SK-N-SH treated with all-trans-retinoic acid at 6 μM for 48 hours (cell line): ENCODE results near the gene SPECC1.

Experiments
- ATAC-seq: fragments of 200-7000 bp; cut with Tn5 transposase; 3 replicates; pipeline ENCODE4 v1.9.1; 2020; ENCODE audit warnings: mild to moderate bottlenecking, moderate library complexity
- ARNTL ChIP-seq: fragments of 450-650 bp; formaldehyde crosslinking; IDR thresholded peaks from 2 replicates; pipeline ENCODE4 v1.5.0; 2020; ENCODE audit warnings: low read depth, mild to moderate bottlenecking, moderate library complexity, borderline replicate concordance
- BACH2 ChIP-seq: fragments of 250-450 bp; sonication (Bioruptor Pico); IDR thresholded peaks from 2 replicates; pipeline ENCODE4 v1.9.0; 2021; ENCODE audit warnings: mild to moderate bottlenecking, borderline replicate concordance
- CSDC2 ChIP-seq: fragments of 250-450 bp; sonication (Bioruptor Pico); IDR thresholded peaks from 2 replicates; pipeline ENCODE4 v1.5.0; 2020; ENCODE audit warnings: mild to moderate bottlenecking, moderate library complexity
- ESRRG ChIP-seq: fragments of 250-450 bp; sonication (Bioruptor Pico); IDR thresholded peaks from 2 replicates; pipeline ENCODE4 v1.6.1; 2021; ENCODE audit warnings: mild to moderate bottlenecking
- GLIS3 ChIP-seq: fragments of 250-450 bp; sonication (Bioruptor Pico); IDR thresholded peaks from 2 replicates; pipeline ENCODE4 v1.5.0; 2020; ENCODE audit warnings: mild to moderate bottlenecking, moderate library complexity
- ISL1 ChIP-seq: fragments of 250-450 bp; sonication (Bioruptor Pico); IDR thresholded peaks from 2 replicates; pipeline ENCODE4 v2.1.2; 2022; ENCODE audit warnings: mild to moderate bottlenecking, moderate library complexity
- OSR1 ChIP-seq: fragments of 250-450 bp; sonication (Bioruptor Pico); IDR thresholded peaks from 2 replicates; pipeline ENCODE4 v1.8.0; 2022; ENCODE audit warnings: moderate library complexity, mild to moderate bottlenecking, inconsistent platforms
- PPARA ChIP-seq: fragments of 250-450 bp; sonication (Bioruptor Pico); IDR thresholded peaks from 2 replicates; pipeline ENCODE4 v1.5.0; 2020; ENCODE audit warnings: mild to moderate bottlenecking, borderline replicate concordance
- RARB ChIP-seq: fragments of 250-450 bp; sonication (Bioruptor Pico); IDR thresholded peaks from 2 replicates; pipeline ENCODE4 v1.8.0; 2021; ENCODE audit warnings: mild to moderate bottlenecking, moderate library complexity
- TOX ChIP-seq: fragments of 250-450 bp; sonication (Bioruptor Pico); IDR thresholded peaks from 2 replicates; pipeline ENCODE4 v1.8.0; 2021; ENCODE audit warnings: mild to moderate bottlenecking, moderate library complexity, borderline replicate concordance
- ZC3H10 ChIP-seq: fragments of 250-450 bp; sonication (Bioruptor Pico); IDR thresholded peaks from 2 replicates; pipeline ENCODE4 v1.5.1; 2021; ENCODE audit warnings: mild to moderate bottlenecking, moderate library complexity
- ZFP3 ChIP-seq: fragments of 250-450 bp; sonication (Bioruptor Pico); IDR thresholded peaks from 2 replicates; pipeline ENCODE4 v1.5.0; 2020; ENCODE audit warnings: mild to moderate bottlenecking, moderate library complexity
- ZFP30 ChIP-seq: fragments of 450-650 bp; formaldehyde crosslinking; IDR thresholded peaks from 2 replicates; pipeline ENCODE4 v1.5.0; 2022; ENCODE audit warnings: mild to moderate bottlenecking, moderate library complexity
- ZNF565 ChIP-seq: fragments of 450-650 bp; formaldehyde crosslinking; conservative IDR thresholded peaks from 2 replicates; pipeline ENCODE4 v1.5.0; 2020; ENCODE audit warnings: low read depth, mild to moderate bottlenecking, moderate library complexity
- ZNF70 ChIP-seq: fragments of 450-650 bp; formaldehyde crosslinking; IDR thresholded peaks from 2 replicates; pipeline ENCODE4 v1.5.0; 2020; ENCODE audit warnings: mild to moderate bottlenecking, moderate library complexity
- ZNF8 ChIP-seq: fragments of 450-650 bp; formaldehyde crosslinking; IDR thresholded peaks from 2 replicates; pipeline ENCODE4 v1.5.0; 2020; ENCODE audit warnings: mild to moderate bottlenecking, moderate library complexity
- TF ChIP-seq, protein P1 (sequence below): fragments of 250-450 bp; sonication (Bioruptor Pico); IDR thresholded peaks from 2 replicates; pipeline ENCODE4 v1.5.1; 2020; ENCODE audit warnings: low read depth, mild to moderate bottlenecking, moderate library complexity
- TF ChIP-seq, protein P2 (sequence below): fragments of 250-450 bp; sonication (Bioruptor Pico); IDR thresholded peaks from 2 replicates; pipeline ENCODE4 v1.5.0; 2020; ENCODE audit warnings: mild to moderate bottlenecking, moderate library complexity
- TF ChIP-seq, protein P3 (sequence below): fragments of 250-450 bp; sonication (Bioruptor Pico); IDR thresholded peaks from 2 replicates; pipeline ENCODE4 v1.8.0; 2020; ENCODE audit warnings: mild to moderate bottlenecking, moderate library complexity, borderline replicate concordance
- TF ChIP-seq, protein P4 (sequence below): fragments of 250-450 bp; sonication (Bioruptor Pico); IDR thresholded peaks from 2 replicates; pipeline ENCODE4 v1.8.0; 2021; ENCODE audit warnings: low read depth, mild to moderate bottlenecking, moderate library complexity, borderline replicate concordance
- TF ChIP-seq, protein P5 (sequence below): fragments of 250-450 bp; sonication (Bioruptor Pico); IDR thresholded peaks from 2 replicates; pipeline ENCODE4 v1.5.1; 2021; ENCODE audit warnings: mild to moderate bottlenecking, moderate library complexity

SPECC1 gene

DNA sequence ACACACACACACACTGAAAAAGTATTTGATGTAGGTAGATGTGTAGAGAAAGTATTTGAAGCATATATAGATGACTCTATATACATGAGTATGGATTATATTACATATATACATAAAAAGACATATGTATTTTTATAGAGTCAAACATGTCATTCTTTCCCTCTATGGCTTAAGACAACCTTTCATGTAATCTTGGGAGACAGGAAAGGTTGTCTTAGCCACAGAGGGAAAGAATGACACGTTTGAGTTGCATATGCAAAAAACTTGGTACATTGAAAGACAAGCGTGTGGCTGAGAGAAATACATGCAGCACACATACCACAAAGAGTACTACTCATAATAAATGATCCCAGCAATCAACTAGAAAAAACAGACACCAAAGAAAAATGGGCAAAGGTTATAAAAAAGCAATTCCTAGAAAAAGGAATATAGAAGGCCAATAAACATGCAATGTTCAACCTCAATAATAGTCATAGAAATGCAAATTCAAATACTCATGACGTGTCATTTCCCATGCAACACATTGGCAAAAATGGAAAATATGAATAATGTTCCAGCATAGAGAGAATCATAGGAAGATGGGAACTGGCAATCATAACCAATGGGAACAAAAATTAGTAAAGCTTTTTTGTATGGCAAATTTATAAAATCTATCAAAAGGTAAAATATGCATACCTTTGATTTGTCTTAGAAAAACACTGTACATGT lies 69.0 kb downstream of the SPECC1 start:
- no peak for ATAC-seq
- TF ChIP-seq, protein P1, sequence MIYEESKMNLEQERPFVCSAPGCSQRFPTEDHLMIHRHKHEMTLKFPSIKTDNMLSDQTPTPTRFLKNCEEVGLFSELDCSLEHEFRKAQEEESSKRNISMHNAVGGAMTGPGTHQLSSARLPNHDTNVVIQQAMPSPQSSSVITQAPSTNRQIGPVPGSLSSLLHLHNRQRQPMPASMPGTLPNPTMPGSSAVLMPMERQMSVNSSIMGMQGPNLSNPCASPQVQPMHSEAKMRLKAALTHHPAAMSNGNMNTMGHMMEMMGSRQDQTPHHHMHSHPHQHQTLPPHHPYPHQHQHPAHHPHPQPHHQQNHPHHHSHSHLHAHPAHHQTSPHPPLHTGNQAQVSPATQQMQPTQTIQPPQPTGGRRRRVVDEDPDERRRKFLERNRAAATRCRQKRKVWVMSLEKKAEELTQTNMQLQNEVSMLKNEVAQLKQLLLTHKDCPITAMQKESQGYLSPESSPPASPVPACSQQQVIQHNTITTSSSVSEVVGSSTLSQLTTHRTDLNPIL (CRISPR knock-in tag) = no peak
- TF ChIP-seq PPARA (CRISPR knock-in tag) (no peak), ARNTL (CRISPR knock-in tag) (no peak), OSR1 (CRISPR knock-in tag) (no peak), ESRRG (CRISPR knock-in tag) (no peak), RARB (CRISPR knock-in tag) (no peak), ZNF565 (CRISPR knock-in tag) (no peak), TOX (CRISPR knock-in tag) (no peak), ZNF8 (no peak), ISL1 (CRISPR knock-in tag) (no peak), ZFP3 (no peak), ZFP30 (no peak), BACH2 (no peak)
- TF ChIP-seq, protein P2, sequence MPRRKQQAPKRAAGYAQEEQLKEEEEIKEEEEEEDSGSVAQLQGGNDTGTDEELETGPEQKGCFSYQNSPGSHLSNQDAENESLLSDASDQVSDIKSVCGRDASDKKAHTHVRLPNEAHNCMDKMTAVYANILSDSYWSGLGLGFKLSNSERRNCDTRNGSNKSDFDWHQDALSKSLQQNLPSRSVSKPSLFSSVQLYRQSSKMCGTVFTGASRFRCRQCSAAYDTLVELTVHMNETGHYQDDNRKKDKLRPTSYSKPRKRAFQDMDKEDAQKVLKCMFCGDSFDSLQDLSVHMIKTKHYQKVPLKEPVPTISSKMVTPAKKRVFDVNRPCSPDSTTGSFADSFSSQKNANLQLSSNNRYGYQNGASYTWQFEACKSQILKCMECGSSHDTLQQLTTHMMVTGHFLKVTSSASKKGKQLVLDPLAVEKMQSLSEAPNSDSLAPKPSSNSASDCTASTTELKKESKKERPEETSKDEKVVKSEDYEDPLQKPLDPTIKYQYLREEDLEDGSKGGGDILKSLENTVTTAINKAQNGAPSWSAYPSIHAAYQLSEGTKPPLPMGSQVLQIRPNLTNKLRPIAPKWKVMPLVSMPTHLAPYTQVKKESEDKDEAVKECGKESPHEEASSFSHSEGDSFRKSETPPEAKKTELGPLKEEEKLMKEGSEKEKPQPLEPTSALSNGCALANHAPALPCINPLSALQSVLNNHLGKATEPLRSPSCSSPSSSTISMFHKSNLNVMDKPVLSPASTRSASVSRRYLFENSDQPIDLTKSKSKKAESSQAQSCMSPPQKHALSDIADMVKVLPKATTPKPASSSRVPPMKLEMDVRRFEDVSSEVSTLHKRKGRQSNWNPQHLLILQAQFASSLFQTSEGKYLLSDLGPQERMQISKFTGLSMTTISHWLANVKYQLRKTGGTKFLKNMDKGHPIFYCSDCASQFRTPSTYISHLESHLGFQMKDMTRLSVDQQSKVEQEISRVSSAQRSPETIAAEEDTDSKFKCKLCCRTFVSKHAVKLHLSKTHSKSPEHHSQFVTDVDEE (CRISPR knock-in tag) = no peak
- TF ChIP-seq, protein P3, sequence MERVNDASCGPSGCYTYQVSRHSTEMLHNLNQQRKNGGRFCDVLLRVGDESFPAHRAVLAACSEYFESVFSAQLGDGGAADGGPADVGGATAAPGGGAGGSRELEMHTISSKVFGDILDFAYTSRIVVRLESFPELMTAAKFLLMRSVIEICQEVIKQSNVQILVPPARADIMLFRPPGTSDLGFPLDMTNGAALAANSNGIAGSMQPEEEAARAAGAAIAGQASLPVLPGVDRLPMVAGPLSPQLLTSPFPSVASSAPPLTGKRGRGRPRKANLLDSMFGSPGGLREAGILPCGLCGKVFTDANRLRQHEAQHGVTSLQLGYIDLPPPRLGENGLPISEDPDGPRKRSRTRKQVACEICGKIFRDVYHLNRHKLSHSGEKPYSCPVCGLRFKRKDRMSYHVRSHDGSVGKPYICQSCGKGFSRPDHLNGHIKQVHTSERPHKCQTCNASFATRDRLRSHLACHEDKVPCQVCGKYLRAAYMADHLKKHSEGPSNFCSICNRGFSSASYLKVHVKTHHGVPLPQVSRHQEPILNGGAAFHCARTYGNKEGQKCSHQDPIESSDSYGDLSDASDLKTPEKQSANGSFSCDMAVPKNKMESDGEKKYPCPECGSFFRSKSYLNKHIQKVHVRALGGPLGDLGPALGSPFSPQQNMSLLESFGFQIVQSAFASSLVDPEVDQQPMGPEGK = no peak

DNA sequence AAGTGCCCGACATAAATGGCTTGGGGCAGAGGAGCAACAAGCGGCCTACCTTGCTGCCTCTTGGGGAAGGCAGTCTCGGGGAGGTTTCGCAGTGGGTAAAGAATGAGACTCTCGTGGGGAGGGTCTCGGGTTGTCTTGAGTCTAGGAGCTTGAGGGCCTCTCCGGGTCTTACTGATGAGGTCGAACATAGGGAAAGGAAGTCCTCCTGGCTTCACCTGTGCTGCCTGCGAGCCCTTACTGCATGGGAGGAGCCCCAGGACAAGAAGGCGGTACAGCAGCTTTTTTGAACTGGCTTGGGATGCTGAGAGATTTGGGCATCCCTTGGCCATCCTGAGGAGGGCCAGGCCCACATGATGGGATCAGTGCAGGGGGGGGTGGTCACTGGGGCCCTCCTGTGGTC lies 71.4 kb downstream of the SPECC1 start:
- TF ChIP-seq, protein P3 = no peak
- TF ChIP-seq ZNF70 (CRISPR knock-in tag) = no peak
- no peak for TF ChIP-seq ESRRG (CRISPR knock-in tag)
- no peak for TF ChIP-seq RARB (CRISPR knock-in tag)
- TF ChIP-seq ZFP30 = no peak
- TF ChIP-seq, protein P4, sequence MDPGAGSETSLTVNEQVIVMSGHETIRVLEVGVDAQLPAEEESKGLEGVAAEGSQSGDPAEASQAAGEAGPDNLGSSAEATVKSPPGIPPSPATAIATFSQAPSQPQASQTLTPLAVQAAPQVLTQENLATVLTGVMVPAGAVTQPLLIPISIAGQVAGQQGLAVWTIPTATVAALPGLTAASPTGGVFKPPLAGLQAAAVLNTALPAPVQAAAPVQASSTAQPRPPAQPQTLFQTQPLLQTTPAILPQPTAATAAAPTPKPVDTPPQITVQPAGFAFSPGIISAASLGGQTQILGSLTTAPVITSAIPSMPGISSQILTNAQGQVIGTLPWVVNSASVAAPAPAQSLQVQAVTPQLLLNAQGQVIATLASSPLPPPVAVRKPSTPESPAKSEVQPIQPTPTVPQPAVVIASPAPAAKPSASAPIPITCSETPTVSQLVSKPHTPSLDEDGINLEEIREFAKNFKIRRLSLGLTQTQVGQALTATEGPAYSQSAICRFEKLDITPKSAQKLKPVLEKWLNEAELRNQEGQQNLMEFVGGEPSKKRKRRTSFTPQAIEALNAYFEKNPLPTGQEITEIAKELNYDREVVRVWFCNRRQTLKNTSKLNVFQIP (CRISPR knock-in tag) = no peak
- no peak for TF ChIP-seq OSR1 (CRISPR knock-in tag)
- no peak for TF ChIP-seq ISL1 (CRISPR knock-in tag)
- no peak for TF ChIP-seq ZC3H10 (CRISPR knock-in tag)
- TF ChIP-seq BACH2 = no peak
- TF ChIP-seq, protein P2 (CRISPR knock-in tag) = no peak
- TF ChIP-seq, protein P5, sequence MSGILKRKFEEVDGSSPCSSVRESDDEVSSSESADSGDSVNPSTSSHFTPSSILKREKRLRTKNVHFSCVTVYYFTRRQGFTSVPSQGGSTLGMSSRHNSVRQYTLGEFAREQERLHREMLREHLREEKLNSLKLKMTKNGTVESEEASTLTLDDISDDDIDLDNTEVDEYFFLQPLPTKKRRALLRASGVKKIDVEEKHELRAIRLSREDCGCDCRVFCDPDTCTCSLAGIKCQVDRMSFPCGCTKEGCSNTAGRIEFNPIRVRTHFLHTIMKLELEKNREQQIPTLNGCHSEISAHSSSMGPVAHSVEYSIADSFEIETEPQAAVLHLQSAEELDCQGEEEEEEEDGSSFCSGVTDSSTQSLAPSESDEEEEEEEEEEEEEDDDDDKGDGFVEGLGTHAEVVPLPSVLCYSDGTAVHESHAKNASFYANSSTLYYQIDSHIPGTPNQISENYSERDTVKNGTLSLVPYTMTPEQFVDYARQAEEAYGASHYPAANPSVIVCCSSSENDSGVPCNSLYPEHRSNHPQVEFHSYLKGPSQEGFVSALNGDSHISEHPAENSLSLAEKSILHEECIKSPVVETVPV (CRISPR knock-in tag) = no peak
- TF ChIP-seq CSDC2 (CRISPR knock-in tag) = no peak
- no peak for TF ChIP-seq GLIS3 (CRISPR knock-in tag)
- no peak for TF ChIP-seq PPARA (CRISPR knock-in tag)
- no peak for TF ChIP-seq ZNF565 (CRISPR knock-in tag)
- ATAC-seq = no peak
